SK-N-SH (cell line): ENCODE measurements around the gene FHDC1. TPM values are rescaled to one million over a fixed set of nuclear protein-coding genes. Genes with fewer than 3 reads are reported as not detected.

ENCODE experiments used
- CTCF ChIA-PET: fragments of 300-600, 350-600 bp; formaldehyde crosslinking; extraction: SDS; loops from one replicate; lab custom pipeline; 2021; lab: Yijun Ruan, JAX
- POLR2A ChIA-PET: fragments of 350-600 bp; sonication (Branson Sonifier 250); formaldehyde crosslinking; extraction: SDS; loops from one replicate; lab custom pipeline; 2020; ENCODE audit warnings: antibody characterized with exemption, inconsistent platforms; lab: Yijun Ruan, JAX
- DNase-seq: peaks from one replicate; pipeline ENCODE4 v3.0.0; 2012
- H2AFZ ChIP-seq: fragments of 200-600 bp; sonication (generic); 2 replicates; pipeline ENCODE4 v1.8.1; 2016; ENCODE audit warnings: antibody characterized with exemption, mild to moderate bottlenecking, low read depth
- H3F3A ChIP-seq: fragments of 200-600 bp; sonication (generic); replicated peaks from 2 replicates; pipeline ENCODE3; 2016; ENCODE audit warnings: antibody characterized with exemption, mild to moderate bottlenecking; ENCODE audit not compliant: insufficient read depth
- H3K27ac ChIP-seq, 2 experiments: fragments of 200-500 bp in 1 of 2; fragments of 200-600 bp in 1 of 2; sonication (Bioruptor generic) in 1 of 2; sonication (generic), shearing (Covaris generic) in 1 of 2; 2 replicates each; pipeline versions ENCODE4 v1.5.1 to v1.6.1; 2014 to 2016; ENCODE audit warnings: low read depth in 2 of 2, inconsistent platforms in 1 of 2, low read length in 1 of 2, mild to moderate bottlenecking in 1 of 2, mixed read lengths in 1 of 2
- H3K27me3 ChIP-seq: fragments of 200-600 bp; sonication (generic), shearing (Covaris generic); 2 replicates; pipeline ENCODE4 v1.6.1; 2016; ENCODE audit warnings: mixed run types; ENCODE audit not compliant: insufficient read depth
- H3K36me3 ChIP-seq, 2 experiments: fragments of 200-500 bp in 1 of 2; fragments of 200-600 bp in 1 of 2; sonication (Bioruptor generic) in 1 of 2; sonication (generic) in 1 of 2; replicated peaks in 1 of 2; 2 replicates each; pipeline versions ENCODE3 to v1.5.1; 2014 to 2016; ENCODE audit warnings: low read length in 1 of 2, mild to moderate bottlenecking in 1 of 2; ENCODE audit not compliant: insufficient read depth in 2 of 2, control insufficient read depth in 1 of 2
- H3K4me1 ChIP-seq, 2 experiments: fragments of 200-500 bp in 1 of 2; fragments of 200-600 bp in 1 of 2; sonication (Bioruptor generic) in 1 of 2; sonication (generic), shearing (Covaris generic) in 1 of 2; 2 replicates each; pipeline versions ENCODE4 v1.5.1 to v1.6.1; 2014 to 2016; ENCODE audit warnings: low read depth in 1 of 2, low read length in 1 of 2, mixed run types in 1 of 2; ENCODE audit not compliant: insufficient read depth in 2 of 2, control insufficient read depth in 1 of 2
- H3K4me2 ChIP-seq: fragments of 200-600 bp; sonication (generic), shearing (Covaris generic); 2 replicates; pipeline ENCODE4 v1.6.1; 2017; ENCODE audit warnings: mixed run types
- H3K4me3 ChIP-seq, 2 experiments: fragments of 200-500 bp in 1 of 2; fragments of 200-600 bp in 1 of 2; sonication (Bioruptor generic) in 1 of 2; sonication (generic), shearing (Covaris generic) in 1 of 2; 2 replicates each; pipeline versions ENCODE4 v1.5.1 to v1.8.1; 2014 to 2016; ENCODE audit warnings: low read depth in 2 of 2, inconsistent platforms in 1 of 2, low read length in 1 of 2, mild to moderate bottlenecking in 1 of 2, mixed read lengths in 1 of 2, moderate library complexity in 1 of 2
- H3K79me2 ChIP-seq: fragments of 200-600 bp; sonication (generic); 2 replicates; pipeline ENCODE4 v1.8.1; 2017; ENCODE audit warnings: mild to moderate bottlenecking; ENCODE audit not compliant: insufficient read depth
- H3K9ac ChIP-seq: fragments of 200-600 bp; sonication (generic); 2 replicates; pipeline ENCODE4 v1.6.1; 2017; ENCODE audit warnings: mixed run types
- H3K9me2 ChIP-seq: fragments of 200-600 bp; sonication (generic); 2 replicates; pipeline ENCODE4 v1.6.1; 2017; ENCODE audit warnings: mixed run types
- H3K9me3 ChIP-seq: fragments of 200-600 bp; sonication (generic); 2 replicates; pipeline ENCODE4 v1.6.1; 2017; ENCODE audit warnings: mixed run types, mild to moderate bottlenecking, moderate library complexity
- H4K20me1 ChIP-seq: fragments of 200-600 bp; sonication (generic); 2 replicates; pipeline ENCODE4 v1.6.1; 2017; ENCODE audit warnings: mild to moderate bottlenecking, mixed run types; ENCODE audit not compliant: insufficient read depth
- CHD2 ChIP-seq: fragments of 150-350 bp; IDR thresholded peaks from 2 replicates; pipeline ENCODE4 v1.6.1; 2018; ENCODE audit warnings: low read length; ENCODE audit not compliant: partially characterized antibody
- ELF1 ChIP-seq: IDR thresholded peaks from 2 replicates; pipeline ENCODE4 v1.4.0; 2012
- EP300 ChIP-seq, 2 experiments: IDR thresholded peaks; 2 replicates each; pipeline versions ENCODE4 v1.4.0 to v1.6.1; 2012; ENCODE audit warnings: borderline replicate concordance in 1 of 2, low read depth in 1 of 2, low read length in 1 of 2
- FOXM1 ChIP-seq: IDR thresholded peaks from 2 replicates; pipeline ENCODE4 v1.4.0; 2012; ENCODE audit warnings: low read depth, mild to moderate bottlenecking
- GABPA ChIP-seq: IDR thresholded peaks from 2 replicates; pipeline ENCODE4 v1.4.0; 2012; ENCODE audit warnings: low read depth, mild to moderate bottlenecking
- JUND ChIP-seq: IDR thresholded peaks from 2 replicates; pipeline ENCODE4 v1.4.0; 2012
- MEF2A ChIP-seq: IDR thresholded peaks from 2 replicates; pipeline ENCODE4 v1.4.0; 2012; ENCODE audit warnings: low read depth, borderline replicate concordance
- NFIC ChIP-seq: IDR thresholded peaks from 2 replicates; pipeline ENCODE4 v1.4.0; 2012; ENCODE audit warnings: borderline replicate concordance
- NRF1 ChIP-seq: IDR thresholded peaks from 2 replicates; pipeline ENCODE4 v1.6.1; 2012; ENCODE audit warnings: low read depth, mild to moderate bottlenecking, low read length
- PBX3 ChIP-seq: IDR thresholded peaks from 2 replicates; pipeline ENCODE4; 2012
- RCOR1 ChIP-seq: fragments of 150-350 bp; IDR thresholded peaks from 2 replicates; pipeline ENCODE4 v1.6.1; 2017; ENCODE audit warnings: antibody characterized with exemption, low read length
- RXRA ChIP-seq: IDR thresholded peaks from 2 replicates; pipeline ENCODE4 v1.4.0; 2012; ENCODE audit warnings: low read depth, mild to moderate bottlenecking, borderline replicate concordance
- TAF1 ChIP-seq: IDR thresholded peaks from 2 replicates; pipeline ENCODE4 v1.6.1; 2012; ENCODE audit warnings: low read depth, mild to moderate bottlenecking, low read length, moderate library complexity, borderline replicate concordance
- TCF12 ChIP-seq: IDR thresholded peaks from 2 replicates; pipeline ENCODE4 v1.4.0; 2012
- TEAD4 ChIP-seq: IDR thresholded peaks from 2 replicates; pipeline ENCODE4 v1.4.0; 2012; ENCODE audit warnings: mild to moderate bottlenecking, borderline replicate concordance; ENCODE audit not compliant: insufficient read depth
- USF2 ChIP-seq: fragments of 150-350 bp; IDR thresholded peaks from 2 replicates; pipeline ENCODE4 v1.6.1; 2017; ENCODE audit warnings: antibody characterized with exemption, low read length, low read depth, borderline replicate concordance
- YY1 ChIP-seq: IDR thresholded peaks from 2 replicates; pipeline ENCODE4 v1.4.0; 2012; ENCODE audit warnings: low read depth, mild to moderate bottlenecking
- WGBS: methylation state at CpG from one replicate; pipeline ENCODE4 v1.1.6; 2017; ENCODE audit warnings: low lambda C conversion rate; 5-methylcytosine and 5-hydroxymethylcytosine counted together
- polyA plus RNA-seq, 3 experiments: library from polyadenylated mRNA; depleted of rRNA; stranded (reverse); fragments of >200 nt; gene quantifications; 2 replicates each; pipeline ENCODE4 v1.2.3, GENCODE V29; 2012
- TF ChIP-seq, protein P1 (sequence below): IDR thresholded peaks from 2 replicates; pipeline ENCODE4 v1.4.0; 2012; ENCODE audit warnings: low read depth
- TF ChIP-seq, protein P2 (sequence below): IDR thresholded peaks from 2 replicates; pipeline ENCODE4 v1.4.0; 2012; ENCODE audit warnings: low read depth, borderline replicate concordance

FHDC1 gene
- polyA plus RNA-seq, 1 of the 3 experiments (the other 2 are of a cell fraction): 0.02 TPM

DNA sequence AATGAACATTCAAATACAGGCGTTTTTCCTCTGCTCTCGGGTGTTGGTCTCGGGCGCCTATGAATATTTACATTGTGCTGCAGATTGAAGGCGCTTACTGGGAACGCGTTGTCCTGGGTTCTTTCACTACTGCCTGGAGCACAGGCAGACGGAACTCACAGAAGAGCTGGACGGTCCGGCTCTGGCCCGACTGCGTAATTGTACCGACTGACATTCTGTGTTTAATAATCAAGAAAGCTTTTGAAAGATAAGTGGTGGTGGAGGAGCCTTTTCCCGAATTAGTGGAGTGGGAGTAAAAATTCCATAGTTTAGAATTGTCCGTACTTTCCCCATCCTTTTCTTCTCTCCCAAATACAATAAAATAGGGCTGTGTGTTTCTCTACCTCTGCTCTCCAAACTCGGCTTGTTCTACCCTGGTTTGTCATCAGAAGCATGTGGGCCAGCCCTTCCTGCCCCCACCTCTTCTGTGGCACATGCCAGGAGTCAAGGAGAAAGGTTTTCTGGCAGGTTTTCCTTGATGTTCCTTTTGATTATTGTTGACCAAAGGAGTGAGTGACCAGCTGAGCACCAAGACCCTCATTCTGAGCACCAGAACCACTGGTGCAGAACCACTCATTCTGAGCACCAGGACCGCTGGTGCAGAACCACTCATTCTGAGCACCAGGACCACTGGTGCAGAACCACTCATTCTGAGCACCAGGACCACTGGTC is 2.3 kb downstream of the FHDC1 start:
- TF ChIP-seq GABPA: no peak
- TF ChIP-seq RXRA: no peak
- no peak for TF ChIP-seq PBX3
- TF ChIP-seq TCF12: no peak
- no peak for TF ChIP-seq JUND
- TF ChIP-seq NFIC: no peak
- TF ChIP-seq YY1: no peak
- no peak for TF ChIP-seq EP300 (IDR thresholded peaks at IDR 0.05; ENCODE audit: borderline replicate concordance in 1 of 2, low read depth in 1 of 2, low read length in 1 of 2)
- TF ChIP-seq, protein P1, sequence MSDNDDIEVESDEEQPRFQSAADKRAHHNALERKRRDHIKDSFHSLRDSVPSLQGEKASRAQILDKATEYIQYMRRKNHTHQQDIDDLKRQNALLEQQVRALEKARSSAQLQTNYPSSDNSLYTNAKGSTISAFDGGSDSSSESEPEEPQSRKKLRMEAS: no peak
- no peak for TF ChIP-seq TAF1
- TF ChIP-seq, protein P2, sequence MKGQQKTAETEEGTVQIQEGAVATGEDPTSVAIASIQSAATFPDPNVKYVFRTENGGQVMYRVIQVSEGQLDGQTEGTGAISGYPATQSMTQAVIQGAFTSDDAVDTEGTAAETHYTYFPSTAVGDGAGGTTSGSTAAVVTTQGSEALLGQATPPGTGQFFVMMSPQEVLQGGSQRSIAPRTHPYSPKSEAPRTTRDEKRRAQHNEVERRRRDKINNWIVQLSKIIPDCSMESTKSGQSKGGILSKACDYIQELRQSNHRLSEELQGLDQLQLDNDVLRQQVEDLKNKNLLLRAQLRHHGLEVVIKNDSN: no peak
- no peak for TF ChIP-seq MEF2A
- no peak for TF ChIP-seq RCOR1
- no peak for TF ChIP-seq NRF1
- TF ChIP-seq TEAD4: no peak
- TF ChIP-seq FOXM1: no peak
- no peak for TF ChIP-seq CHD2
- no peak for TF ChIP-seq ELF1
- no peak for TF ChIP-seq USF2
- ChIA-PET POLR2A (no interaction called here), CTCF (interaction anchor here (1.4 to 2.8 kb wide), 2 partner anchors 27 to 145 kb away, joined by 4 to 12 read pairs; no protein-coding TSS in a partner anchor)
- H3K27me3 ChIP-seq: peaks cover 34% of the 10 kb centered on the region
- WGBS: 31% methylated on average over 17 of the region's 17 CpGs
- H2AFZ ChIP-seq: peak overlapping the region; percentile 70; the same call in 1 of the 2 replicates
- H4K20me1 ChIP-seq: no peaks in the 10 kb centered on the region
- H3K4me1 ChIP-seq: peaks cover 0 to 5% of the 10 kb centered on the region in 2 experiments; a peak in 1 of 4 replicates
- H3K9me2 ChIP-seq: no peaks in the 10 kb centered on the region
- no peaks in the 10 kb centered on the region for H3K36me3 ChIP-seq
- no peaks in the 10 kb centered on the region for H3K79me2 ChIP-seq
- peak overlapping the region; percentile 90 for H3K4me2 ChIP-seq
- peak overlapping the region; percentile 55 to 63 for H3K4me3 ChIP-seq
- no peak for DNase-seq
- no peaks in the 10 kb centered on the region for H3K9me3 ChIP-seq
- no peaks in the 10 kb centered on the region for H3F3A ChIP-seq
- H3K27ac ChIP-seq: no peak overlapping the region
- no peak overlapping the region for H3K9ac ChIP-seq
